OCI-LY7 (cell line): ENCODE measurements around the gene FHL5. TPM values are rescaled to one million over a fixed set of nuclear protein-coding genes. Genes with fewer than 3 reads are reported as not detected.

Experiments used
- BruUV-seq: library from RNA; stranded (reverse); fragments of 400-500 nt; replicated peaks from 2 replicates; lab custom pipeline; 2021; lab: Mats Ljungman, UMichigan
- CTCF ChIA-PET: fragments of 300-600 bp; sonication (Branson Sonifier 250); formaldehyde crosslinking; loops from one replicate; lab custom pipeline; 2022; ENCODE audit warnings: antibody characterized with exemption; ENCODE audit not compliant: unreplicated experiment; lab: Charles Lee
- POLR2A ChIA-PET: fragments of 300-600 bp; sonication (Branson Sonifier 250); formaldehyde crosslinking; loops from one replicate; lab custom pipeline; 2022; ENCODE audit warnings: antibody characterized with exemption; lab: Charles Lee
- DNase-seq: peaks from one replicate; pipeline ENCODE4 v3.0.0-alpha.2; 2015; ENCODE audit warnings: low spot score
- H2AFZ ChIP-seq: fragments of 200-600 bp; sonication (generic), shearing (Covaris generic); 2 replicates; pipeline ENCODE4 v1.6.1; 2014; ENCODE audit warnings: mild to moderate bottlenecking, antibody characterized with exemption, low read length, moderate library complexity
- H3K27ac ChIP-seq: fragments of 200-600 bp; sonication (generic); 2 replicates; pipeline ENCODE4 v1.5.1; 2014; ENCODE audit warnings: mixed run types, low read depth, mild to moderate bottlenecking, moderate library complexity, low read length, inconsistent platforms; ENCODE audit not compliant: poor library complexity, severe bottlenecking
- H3K36me3 ChIP-seq: fragments of 200-600 bp; sonication (generic); 2 replicates; pipeline ENCODE4 v1.6.1; 2014; ENCODE audit warnings: mild to moderate bottlenecking, antibody characterized with exemption, low read length, moderate library complexity, mixed read lengths; ENCODE audit not compliant: insufficient read depth
- H3K4me1 ChIP-seq: fragments of 200-600 bp; sonication (generic); 2 replicates; pipeline ENCODE4 v1.5.1; 2014; ENCODE audit warnings: mild to moderate bottlenecking, low read length; ENCODE audit not compliant: insufficient read depth, poor library complexity, severe bottlenecking
- H3K4me2 ChIP-seq: fragments of 200-600 bp; sonication (generic); 2 replicates; pipeline ENCODE4 v1.6.1; 2014; ENCODE audit warnings: mild to moderate bottlenecking, low read length
- H3K4me3 ChIP-seq: fragments of 200-600 bp; sonication (generic); 2 replicates; pipeline ENCODE4 v1.5.1; 2014; ENCODE audit warnings: mild to moderate bottlenecking, low read depth, low read length; ENCODE audit not compliant: poor library complexity, severe bottlenecking
- H3K79me2 ChIP-seq: fragments of 200-600 bp; sonication (generic); 2 replicates; pipeline ENCODE4 v1.6.1; 2016; ENCODE audit warnings: low read depth, mild to moderate bottlenecking, low read length, moderate library complexity, mixed read lengths; ENCODE audit not compliant: insufficient read depth
- H3K9me2 ChIP-seq: fragments of 200-600 bp; sonication (generic); 2 replicates; pipeline ENCODE4 v1.6.1; 2016; ENCODE audit warnings: mild to moderate bottlenecking, low read length, mixed read lengths; ENCODE audit not compliant: insufficient read depth
- H3K9me3 ChIP-seq: fragments of 200-600 bp; sonication (generic); 2 replicates; pipeline ENCODE4 v1.6.1; 2014; ENCODE audit warnings: mild to moderate bottlenecking, mixed run types, low read length, mixed read lengths
- H4K20me1 ChIP-seq: fragments of 200-600 bp; sonication (generic); 2 replicates; pipeline ENCODE4 v1.6.1; 2014; ENCODE audit warnings: mild to moderate bottlenecking, antibody characterized with exemption, low read length, moderate library complexity, mixed read lengths; ENCODE audit not compliant: insufficient read depth
- EZH2phosphoT487 ChIP-seq: fragments of 200-600 bp; sonication (generic); IDR thresholded peaks from 2 replicates; pipeline ENCODE4 v1.6.1; 2018; ENCODE audit warnings: low read depth, borderline replicate concordance, mild to moderate bottlenecking, mixed run types, antibody characterized with exemption, low read length, moderate library complexity, mixed read lengths
- intact Hi-C: fragments of 100-400 bp; cut with micrococcal nuclease; formaldehyde crosslinking; loops from one replicate; pipeline ENCODE4 v1.10.0; 2022; ENCODE audit not compliant: unreplicated experiment
- total RNA-seq, 2 experiments: library from RNA; depleted of rRNA in 1 of 2; stranded (reverse); fragments of >200 nt in 1 of 2; shearing (Covaris generic) in 1 of 2; gene quantifications; 2 replicates each; pipeline ENCODE4 v1.2.3, GENCODE V29; 2014 to 2022
- TF ChIP-seq, protein P1 (sequence below): fragments of 200-600 bp; sonication (generic); conservative IDR thresholded peaks from 2 replicates; pipeline ENCODE4 v1.5.1; 2014; ENCODE audit warnings: mild to moderate bottlenecking, antibody characterized with exemption, low read length, moderate library complexity, mixed read lengths

The FHL5 gene
- total RNA-seq, 2 experiments from 2014 or later, result not detected

DNA sequence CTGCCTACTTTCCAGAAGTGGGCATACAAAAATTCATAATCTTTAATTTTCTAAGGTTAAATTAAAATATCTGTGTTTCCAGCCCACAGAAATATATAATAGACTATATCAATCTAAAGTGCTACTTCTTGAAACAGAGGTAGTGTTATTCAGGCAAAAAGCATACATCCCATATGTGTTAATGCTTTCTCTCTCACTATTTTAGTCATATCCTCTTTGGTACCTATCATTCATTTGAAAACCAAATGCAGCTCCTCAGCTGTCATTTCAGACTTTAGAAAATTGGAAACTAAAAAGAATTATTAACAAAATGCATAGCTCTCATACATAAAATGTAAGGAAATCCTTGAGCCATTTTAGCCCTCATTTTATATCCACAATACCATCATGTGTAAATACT, 925 bp downstream of the FHL5 start:
- H3K4me2 ChIP-seq, result no peak overlapping the region
- no peaks in the 10 kb centered on the region for H3K4me1 ChIP-seq
- no peaks in the 10 kb centered on the region for H3K36me3 ChIP-seq
- no peaks in the 10 kb centered on the region for H3K9me2 ChIP-seq
- no TSS peak for BruUV-seq
- H3K27ac ChIP-seq, result no peak overlapping the region
- TF ChIP-seq EZH2phosphoT487, result no peak
- TF ChIP-seq, protein P1, sequence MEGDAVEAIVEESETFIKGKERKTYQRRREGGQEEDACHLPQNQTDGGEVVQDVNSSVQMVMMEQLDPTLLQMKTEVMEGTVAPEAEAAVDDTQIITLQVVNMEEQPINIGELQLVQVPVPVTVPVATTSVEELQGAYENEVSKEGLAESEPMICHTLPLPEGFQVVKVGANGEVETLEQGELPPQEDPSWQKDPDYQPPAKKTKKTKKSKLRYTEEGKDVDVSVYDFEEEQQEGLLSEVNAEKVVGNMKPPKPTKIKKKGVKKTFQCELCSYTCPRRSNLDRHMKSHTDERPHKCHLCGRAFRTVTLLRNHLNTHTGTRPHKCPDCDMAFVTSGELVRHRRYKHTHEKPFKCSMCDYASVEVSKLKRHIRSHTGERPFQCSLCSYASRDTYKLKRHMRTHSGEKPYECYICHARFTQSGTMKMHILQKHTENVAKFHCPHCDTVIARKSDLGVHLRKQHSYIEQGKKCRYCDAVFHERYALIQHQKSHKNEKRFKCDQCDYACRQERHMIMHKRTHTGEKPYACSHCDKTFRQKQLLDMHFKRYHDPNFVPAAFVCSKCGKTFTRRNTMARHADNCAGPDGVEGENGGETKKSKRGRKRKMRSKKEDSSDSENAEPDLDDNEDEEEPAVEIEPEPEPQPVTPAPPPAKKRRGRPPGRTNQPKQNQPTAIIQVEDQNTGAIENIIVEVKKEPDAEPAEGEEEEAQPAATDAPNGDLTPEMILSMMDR, result no peak
- ChIA-PET CTCF (interaction anchor here (1.4 kb wide), 1 partner anchor 11 kb away, joined by 3 read pairs; no protein-coding TSS in a partner anchor), POLR2A (interaction anchor here (0.8 to 3.4 kb wide), 5 partner anchors 10 to 47 kb away, joined by 3 to 20 read pairs (median 5); no protein-coding TSS in a partner anchor)
- intact Hi-C loops, result no loop called here
- no peaks in the 10 kb centered on the region for H4K20me1 ChIP-seq
- H3K79me2 ChIP-seq, result no peaks in the 10 kb centered on the region
- no peak for DNase-seq
- no peak overlapping the region for H3K4me3 ChIP-seq
- no peaks in the 10 kb centered on the region for H3K9me3 ChIP-seq
- no peak overlapping the region for H2AFZ ChIP-seq

DNA sequence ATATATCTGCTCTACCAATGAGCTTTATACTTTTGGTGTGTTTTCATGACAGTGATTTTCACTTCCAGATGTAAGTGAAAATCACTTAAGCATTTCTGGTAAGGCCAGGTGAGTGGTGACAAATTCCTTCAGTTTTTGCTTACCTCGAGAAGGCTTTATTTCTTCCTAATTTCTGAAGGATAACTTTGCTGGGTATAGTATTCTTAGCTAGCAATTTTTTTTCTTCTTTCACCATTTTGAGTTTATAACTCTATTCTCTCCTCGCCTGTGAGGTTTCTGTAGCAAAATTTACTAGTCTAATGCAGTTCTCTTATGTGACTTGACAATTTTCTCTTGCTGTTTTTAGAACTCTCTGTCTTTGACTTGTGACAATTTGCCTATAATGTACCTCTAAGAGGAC, 7.1 kb downstream of the FHL5 start:
- no peak overlapping the region for H2AFZ ChIP-seq
- ChIA-PET CTCF (no interaction called here), POLR2A (interaction anchor here (0.6 to 0.8 kb wide), 2 partner anchors 56 to 329 kb away, joined by 3 to 4 read pairs; no protein-coding TSS in a partner anchor)
- H3K4me1 ChIP-seq, result no peaks in the 10 kb centered on the region
- H3K27ac ChIP-seq, result no peak overlapping the region
- no peaks in the 10 kb centered on the region for H3K36me3 ChIP-seq
- H3K4me2 ChIP-seq, result no peak overlapping the region
- no peaks in the 10 kb centered on the region for H3K9me2 ChIP-seq
- H4K20me1 ChIP-seq, result no peaks in the 10 kb centered on the region
- no peak for TF ChIP-seq EZH2phosphoT487
- TF ChIP-seq, protein P1, result no peak
- intact Hi-C loops, result no loop called here
- DNase-seq, result no peak
- no peak overlapping the region for H3K4me3 ChIP-seq
- no TSS peak for BruUV-seq
- H3K79me2 ChIP-seq, result no peaks in the 10 kb centered on the region
- H3K9me3 ChIP-seq, result peaks cover 16% of the 10 kb centered on the region; the same call in 1 of the 2 replicates

DNA sequence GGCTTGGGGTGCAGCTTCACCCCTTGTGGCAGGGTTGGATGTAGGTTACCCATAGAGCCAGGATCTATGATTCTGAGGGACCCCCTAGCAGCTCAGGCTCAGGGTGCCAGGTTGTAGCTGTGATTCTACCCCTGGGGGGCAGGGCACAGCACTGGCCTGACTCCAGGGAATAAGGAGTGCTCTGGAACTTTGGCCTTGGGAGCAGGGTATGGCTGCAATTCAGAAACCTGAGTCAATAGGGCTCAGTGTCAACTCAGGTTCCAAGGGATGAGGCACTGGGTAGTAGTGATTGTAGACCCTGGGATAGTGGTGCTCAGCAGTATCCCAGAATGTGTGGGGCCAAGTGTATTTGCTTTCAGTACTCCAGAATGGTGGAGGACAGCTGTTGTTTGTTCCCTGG, 8.6 kb downstream of the FHL5 start:
- ChIA-PET POLR2A (no interaction called here), CTCF (interaction anchor here (0.6 kb wide), 1 partner anchor 44 kb away, joined by 3 read pairs; no protein-coding TSS in a partner anchor)
- no peak for DNase-seq
- no TSS peak for BruUV-seq
- H3K4me1 ChIP-seq, result no peaks in the 10 kb centered on the region
- no peak overlapping the region for H3K4me3 ChIP-seq
- H3K27ac ChIP-seq, result no peak overlapping the region
- H3K9me2 ChIP-seq, result no peaks in the 10 kb centered on the region
- peaks cover 16% of the 10 kb centered on the region; the same call in 1 of the 2 replicates for H3K9me3 ChIP-seq
- no peaks in the 10 kb centered on the region for H3K36me3 ChIP-seq
- no peak overlapping the region for H3K4me2 ChIP-seq
- no peak overlapping the region for H2AFZ ChIP-seq
- no peaks in the 10 kb centered on the region for H4K20me1 ChIP-seq
- TF ChIP-seq, protein P1, result no peak
- TF ChIP-seq EZH2phosphoT487, result no peak
- intact Hi-C loops, result no loop called here
- no peaks in the 10 kb centered on the region for H3K79me2 ChIP-seq
